ENCODE data around the gene MARVELD3. TPM values are rescaled to one million over a fixed set of nuclear protein-coding genes. Genes with fewer than 3 reads are reported as not detected.
"Not testable (repeated sequence)": the region's sequence is repeated elsewhere in the genome, so short reads cannot be mapped to it uniquely, and the experiment has no call there.

MARVELD3 gene
- total RNA-seq, 2 experiments from 2014 or later, result not detected

- ATAC-seq (ENCODE audit: poor library complexity) (no peak), DNase-seq (no peak)
- H3K9me3 ChIP-seq (ENCODE audit: control insufficient read depth in 1 of 2, insufficient read depth in 1 of 2, low read length in 2 of 2), result peaks cover 0 to 3% of the 10 kb centered on the region in 2 experiments
- no peaks in the 10 kb centered on the region for H3K36me3 ChIP-seq (ENCODE audit: insufficient read depth, low read length)
- no peak overlapping the region for H3K27ac ChIP-seq (ENCODE audit: low read depth in 1 of 2, low read length in 2 of 2)
- Mint-ChIP-seq H3K9me3 (no peaks in the 10 kb centered on the region), H3K4me3 (no peak overlapping the region), H3K27ac (no peak overlapping the region), H3K36me3 (ENCODE audit: low read depth) (no peaks in the 10 kb centered on the region), H3K27me3 (peaks cover 47% of the 10 kb centered on the region), H3K4me1 (ENCODE audit: low read depth) (no peaks in the 10 kb centered on the region)
- no peak for TF ChIP-seq CTCF (IDR thresholded peaks at IDR 0.05)
- CTCF ChIA-PET, result no interaction called here
- intact Hi-C loops (cut with DNase I, micrococcal nuclease), result no loop called here
- H3K27me3 ChIP-seq (ENCODE audit: control insufficient read depth in 1 of 2, insufficient read depth in 2 of 2, low read length in 2 of 2), result peaks cover 3 to 7% of the 10 kb centered on the region in 2 experiments
- no peak overlapping the region for H3K4me3 ChIP-seq (ENCODE audit: low read length)
- POLR2A ChIA-PET, result interaction anchor here (0.7 kb wide), 1 partner anchor 12 kb away, joined by 3 read pairs; no protein-coding TSS in a partner anchor
- no peaks in the 10 kb centered on the region for H3K4me1 ChIP-seq (ENCODE audit: insufficient read depth, low read length)
Measured at GRCh38 chr16:71584543-71585317, 41.3 kb upstream of the MARVELD3 start.

GRCh38 chr16:71585318-71585703 is 40.7 kb upstream of the MARVELD3 start:
- Mint-ChIP-seq H3K36me3 (ENCODE audit: low read depth) (no peaks in the 10 kb centered on the region), H3K27ac (no peak overlapping the region), H3K4me3 (no peak overlapping the region), H3K4me1 (ENCODE audit: low read depth) (no peaks in the 10 kb centered on the region), H3K27me3 (peaks cover 46% of the 10 kb centered on the region), H3K9me3 (no peaks in the 10 kb centered on the region)
- POLR2A ChIA-PET, result no interaction called here
- intact Hi-C loops (cut with DNase I, micrococcal nuclease), result no loop called here
- CTCF ChIA-PET, result no interaction called here
- no peaks in the 10 kb centered on the region for H3K4me1 ChIP-seq (ENCODE audit: insufficient read depth, low read length)
- no peak for TF ChIP-seq CTCF (IDR thresholded peaks at IDR 0.05)
- no peak overlapping the region for H3K27ac ChIP-seq (ENCODE audit: low read depth in 1 of 2, low read length in 2 of 2)
- no peaks in the 10 kb centered on the region for H3K36me3 ChIP-seq (ENCODE audit: insufficient read depth, low read length)
- ATAC-seq (ENCODE audit: poor library complexity) (no peak), DNase-seq (no peak)
- H3K4me3 ChIP-seq (ENCODE audit: low read length), result no peak overlapping the region
- H3K9me3 ChIP-seq (ENCODE audit: control insufficient read depth in 1 of 2, insufficient read depth in 1 of 2, low read length in 2 of 2), result peaks cover 0 to 3% of the 10 kb centered on the region in 2 experiments
- H3K27me3 ChIP-seq (ENCODE audit: control insufficient read depth in 1 of 2, insufficient read depth in 2 of 2, low read length in 2 of 2), result peaks cover 3 to 7% of the 10 kb centered on the region in 2 experiments

- intact Hi-C loops (cut with DNase I, micrococcal nuclease); H3K9me3 Mint-ChIP-seq; H3K36me3 Mint-ChIP-seq (ENCODE audit: low read depth); POLR2A ChIA-PET; H3K27ac Mint-ChIP-seq; H3K4me1 ChIP-seq (ENCODE audit: insufficient read depth, low read length); H3K36me3 ChIP-seq (ENCODE audit: insufficient read depth, low read length); ATAC-seq (ENCODE audit: poor library complexity); H3K4me3 Mint-ChIP-seq; H3K4me3 ChIP-seq (ENCODE audit: low read length); H3K27ac ChIP-seq (ENCODE audit: low read depth in 1 of 2, low read length in 2 of 2); CTCF ChIA-PET; H3K9me3 ChIP-seq (ENCODE audit: control insufficient read depth in 1 of 2, insufficient read depth in 1 of 2, low read length in 2 of 2); H3K4me1 Mint-ChIP-seq (ENCODE audit: low read depth); DNase-seq: not testable (repeated sequence)
- H3K27me3 ChIP-seq (ENCODE audit: control insufficient read depth in 1 of 2, insufficient read depth in 2 of 2, low read length in 2 of 2), result peaks cover 3 to 21% of the 10 kb centered on the region in 2 experiments
- H3K27me3 Mint-ChIP-seq, result peaks cover 55% of the 10 kb centered on the region
Measured at GRCh38 chr16:71589334-71589733, 36.6 kb upstream of the MARVELD3 start.

- CTCF ChIA-PET; DNase-seq; H3K9me3 Mint-ChIP-seq; H3K4me1 ChIP-seq (ENCODE audit: insufficient read depth, low read length); intact Hi-C loops (cut with DNase I, micrococcal nuclease); H3K4me3 ChIP-seq (ENCODE audit: low read length); H3K36me3 ChIP-seq (ENCODE audit: insufficient read depth, low read length); H3K4me3 Mint-ChIP-seq; H3K4me1 Mint-ChIP-seq (ENCODE audit: low read depth); ATAC-seq (ENCODE audit: poor library complexity); POLR2A ChIA-PET; H3K27ac ChIP-seq (ENCODE audit: low read depth in 1 of 2, low read length in 2 of 2); H3K27ac Mint-ChIP-seq; H3K9me3 ChIP-seq (ENCODE audit: control insufficient read depth in 1 of 2, insufficient read depth in 1 of 2, low read length in 2 of 2); H3K36me3 Mint-ChIP-seq (ENCODE audit: low read depth): not testable (repeated sequence)
- H3K27me3 ChIP-seq (ENCODE audit: control insufficient read depth in 1 of 2, insufficient read depth in 2 of 2, low read length in 2 of 2), result peaks cover 3 to 25% of the 10 kb centered on the region in 2 experiments
- H3K27me3 Mint-ChIP-seq, result peaks cover 60% of the 10 kb centered on the region
Measured at GRCh38 chr16:71590071-71590470, 35.9 kb upstream of the MARVELD3 start.
